ENCODE measurements around the gene ARHGAP40. TPM values are rescaled to one million over a fixed set of nuclear protein-coding genes. Genes with fewer than 3 reads are reported as not detected.
A peak's percentile ranks its signal among the peaks of the same experiment; 100 is the strongest.

Gene ARHGAP40
- total and polyA plus RNA-seq, 9 of the 15 experiments (the other 6 are each of a cell fraction or from before 2014, with no cell fraction given): not detected

DNA sequence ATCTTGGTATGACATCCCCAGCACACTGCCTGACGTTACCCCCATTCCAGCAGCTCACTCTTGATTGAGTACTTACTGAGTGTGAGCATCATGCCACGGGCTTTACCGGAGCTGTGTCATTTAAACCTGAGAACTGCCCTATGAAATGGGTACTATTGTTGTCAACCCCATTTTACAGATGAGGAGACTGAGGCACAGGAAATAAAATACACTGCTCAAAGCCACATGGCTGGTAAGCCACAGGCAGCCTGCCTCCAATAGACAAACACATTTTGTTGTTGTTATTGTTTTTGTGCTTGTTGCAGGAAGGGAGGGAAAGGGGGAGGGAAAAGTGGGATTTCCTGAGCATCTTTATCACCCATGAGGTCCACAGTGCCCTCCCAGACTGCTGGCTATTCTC is 69.2 kb downstream of the ARHGAP40 start (continued):
- no peak for TF ChIP-seq PHB2 (IDR thresholded peaks at IDR 0.05; ENCODE audit: low read depth)
- TF ChIP-seq MAFF (IDR thresholded peaks at IDR 0.05; ENCODE audit: low read length): no peak
- peak; percentile 49 for TF ChIP-seq CHD4 (IDR thresholded peaks at IDR 0.05; ENCODE audit: insufficient read depth, insufficient replicate concordance, low read depth, low read length, poor library complexity, severe bottlenecking)
- no peak for TF ChIP-seq ZNF77 (CRISPR knock-in tag; IDR thresholded peaks at IDR 0.05)
- no peak for TF ChIP-seq FOS (IDR thresholded peaks at IDR 0.05; ENCODE audit: extremely low read depth, insufficient read length)
- TF ChIP-seq FOXP1 (CRISPR knock-in tag; IDR thresholded peaks at IDR 0.05): no peak
- no peak for TF ChIP-seq ZBED1 (IDR thresholded peaks at IDR 0.05)
- TF ChIP-seq ZNF551 (CRISPR knock-in tag; IDR thresholded peaks at IDR 0.05): no peak
- TF ChIP-seq, protein P1, sequence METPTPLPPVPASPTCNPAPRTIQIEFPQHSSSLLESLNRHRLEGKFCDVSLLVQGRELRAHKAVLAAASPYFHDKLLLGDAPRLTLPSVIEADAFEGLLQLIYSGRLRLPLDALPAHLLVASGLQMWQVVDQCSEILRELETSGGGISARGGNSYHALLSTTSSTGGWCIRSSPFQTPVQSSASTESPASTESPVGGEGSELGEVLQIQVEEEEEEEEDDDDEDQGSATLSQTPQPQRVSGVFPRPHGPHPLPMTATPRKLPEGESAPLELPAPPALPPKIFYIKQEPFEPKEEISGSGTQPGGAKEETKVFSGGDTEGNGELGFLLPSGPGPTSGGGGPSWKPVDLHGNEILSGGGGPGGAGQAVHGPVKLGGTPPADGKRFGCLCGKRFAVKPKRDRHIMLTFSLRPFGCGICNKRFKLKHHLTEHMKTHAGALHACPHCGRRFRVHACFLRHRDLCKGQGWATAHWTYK (CRISPR knock-in tag; IDR thresholded peaks at IDR 0.05): no peak
- TF ChIP-seq ZNF75A (CRISPR knock-in tag; IDR thresholded peaks at IDR 0.05): no peak
- TF ChIP-seq RB1 (IDR thresholded peaks at IDR 0.05; ENCODE audit: low read depth): no peak
- TF ChIP-seq ELF1 (tag; IDR thresholded peaks at IDR 0.05): no peak
- peak; percentile 85; the same call in 1 of the 2 replicates for TF ChIP-seq HDAC2 (IDR thresholded peaks at IDR 0.05)
- TF ChIP-seq TGIF2 (CRISPR knock-in tag; IDR thresholded peaks at IDR 0.05): no peak
- TF ChIP-seq, protein P2, sequence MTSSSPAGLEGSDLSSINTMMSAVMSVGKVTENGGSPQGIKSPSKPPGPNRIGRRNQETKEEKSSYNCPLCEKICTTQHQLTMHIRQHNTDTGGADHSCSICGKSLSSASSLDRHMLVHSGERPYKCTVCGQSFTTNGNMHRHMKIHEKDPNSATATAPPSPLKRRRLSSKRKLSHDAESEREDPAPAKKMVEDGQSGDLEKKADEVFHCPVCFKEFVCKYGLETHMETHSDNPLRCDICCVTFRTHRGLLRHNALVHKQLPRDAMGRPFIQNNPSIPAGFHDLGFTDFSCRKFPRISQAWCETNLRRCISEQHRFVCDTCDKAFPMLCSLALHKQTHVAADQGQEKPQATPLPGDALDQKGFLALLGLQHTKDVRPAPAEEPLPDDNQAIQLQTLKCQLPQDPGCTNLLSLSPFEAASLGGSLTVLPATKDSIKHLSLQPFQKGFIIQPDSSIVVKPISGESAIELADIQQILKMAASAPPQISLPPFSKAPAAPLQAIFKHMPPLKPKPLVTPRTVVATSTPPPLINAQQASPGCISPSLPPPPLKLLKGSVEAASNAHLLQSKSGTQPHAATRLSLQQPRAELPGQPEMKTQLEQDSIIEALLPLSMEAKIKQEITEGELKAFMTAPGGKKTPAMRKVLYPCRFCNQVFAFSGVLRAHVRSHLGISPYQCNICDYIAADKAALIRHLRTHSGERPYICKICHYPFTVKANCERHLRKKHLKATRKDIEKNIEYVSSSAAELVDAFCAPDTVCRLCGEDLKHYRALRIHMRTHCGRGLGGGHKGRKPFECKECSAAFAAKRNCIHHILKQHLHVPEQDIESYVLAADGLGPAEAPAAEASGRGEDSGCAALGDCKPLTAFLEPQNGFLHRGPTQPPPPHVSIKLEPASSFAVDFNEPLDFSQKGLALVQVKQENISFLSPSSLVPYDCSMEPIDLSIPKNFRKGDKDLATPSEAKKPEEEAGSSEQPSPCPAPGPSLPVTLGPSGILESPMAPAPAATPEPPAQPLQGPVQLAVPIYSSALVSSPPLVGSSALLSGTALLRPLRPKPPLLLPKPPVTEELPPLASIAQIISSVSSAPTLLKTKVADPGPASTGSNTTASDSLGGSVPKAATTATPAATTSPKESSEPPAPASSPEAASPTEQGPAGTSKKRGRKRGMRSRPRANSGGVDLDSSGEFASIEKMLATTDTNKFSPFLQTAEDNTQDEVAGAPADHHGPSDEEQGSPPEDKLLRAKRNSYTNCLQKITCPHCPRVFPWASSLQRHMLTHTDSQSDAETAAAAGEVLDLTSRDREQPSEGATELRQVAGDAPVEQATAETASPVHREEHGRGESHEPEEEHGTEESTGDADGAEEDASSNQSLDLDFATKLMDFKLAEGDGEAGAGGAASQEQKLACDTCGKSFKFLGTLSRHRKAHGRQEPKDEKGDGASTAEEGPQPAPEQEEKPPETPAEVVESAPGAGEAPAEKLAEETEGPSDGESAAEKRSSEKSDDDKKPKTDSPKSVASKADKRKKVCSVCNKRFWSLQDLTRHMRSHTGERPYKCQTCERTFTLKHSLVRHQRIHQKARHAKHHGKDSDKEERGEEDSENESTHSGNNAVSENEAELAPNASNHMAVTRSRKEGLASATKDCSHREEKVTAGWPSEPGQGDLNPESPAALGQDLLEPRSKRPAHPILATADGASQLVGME (CRISPR knock-in tag; IDR thresholded peaks at IDR 0.05): no peak
- no peak for TF ChIP-seq ZNF717 (CRISPR knock-in tag; IDR thresholded peaks at IDR 0.05)
- no peak for TF ChIP-seq KHSRP (IDR thresholded peaks at IDR 0.05)
- TF ChIP-seq, protein P3, sequence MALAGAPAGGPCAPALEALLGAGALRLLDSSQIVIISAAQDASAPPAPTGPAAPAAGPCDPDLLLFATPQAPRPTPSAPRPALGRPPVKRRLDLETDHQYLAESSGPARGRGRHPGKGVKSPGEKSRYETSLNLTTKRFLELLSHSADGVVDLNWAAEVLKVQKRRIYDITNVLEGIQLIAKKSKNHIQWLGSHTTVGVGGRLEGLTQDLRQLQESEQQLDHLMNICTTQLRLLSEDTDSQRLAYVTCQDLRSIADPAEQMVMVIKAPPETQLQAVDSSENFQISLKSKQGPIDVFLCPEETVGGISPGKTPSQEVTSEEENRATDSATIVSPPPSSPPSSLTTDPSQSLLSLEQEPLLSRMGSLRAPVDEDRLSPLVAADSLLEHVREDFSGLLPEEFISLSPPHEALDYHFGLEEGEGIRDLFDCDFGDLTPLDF (CRISPR knock-in tag; IDR thresholded peaks at IDR 0.05): no peak
- no peak for TF ChIP-seq ZNF212 (CRISPR knock-in tag; IDR thresholded peaks at IDR 0.05)
- no peak for TF ChIP-seq CREBBP (IDR thresholded peaks at IDR 0.05; ENCODE audit: low read depth, low read length)
- TF ChIP-seq, protein P4, sequence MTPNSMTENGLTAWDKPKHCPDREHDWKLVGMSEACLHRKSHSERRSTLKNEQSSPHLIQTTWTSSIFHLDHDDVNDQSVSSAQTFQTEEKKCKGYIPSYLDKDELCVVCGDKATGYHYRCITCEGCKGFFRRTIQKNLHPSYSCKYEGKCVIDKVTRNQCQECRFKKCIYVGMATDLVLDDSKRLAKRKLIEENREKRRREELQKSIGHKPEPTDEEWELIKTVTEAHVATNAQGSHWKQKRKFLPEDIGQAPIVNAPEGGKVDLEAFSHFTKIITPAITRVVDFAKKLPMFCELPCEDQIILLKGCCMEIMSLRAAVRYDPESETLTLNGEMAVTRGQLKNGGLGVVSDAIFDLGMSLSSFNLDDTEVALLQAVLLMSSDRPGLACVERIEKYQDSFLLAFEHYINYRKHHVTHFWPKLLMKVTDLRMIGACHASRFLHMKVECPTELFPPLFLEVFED (CRISPR knock-in tag; conservative IDR thresholded peaks at IDR 0.05): no peak
- no peak for TF ChIP-seq ZNF146 (CRISPR knock-in tag; IDR thresholded peaks at IDR 0.05; ENCODE audit: unreplicated experiment)
- TF ChIP-seq PRPF4 (IDR thresholded peaks at IDR 0.05; ENCODE audit: insufficient read depth, low read depth, low read length, poor library complexity, severe bottlenecking): no peak

Data from K562 (cell line).